HG02642 (cell line): ENCODE results near the gene C10orf90.

Experiments
- ATAC-seq: cut with Tn5 transposase; IDR thresholded peaks from one replicate; pipeline ENCODE4 v1.9.1; 2021; ENCODE audit warnings: mild to moderate bottlenecking; ENCODE audit not compliant: unreplicated experiment, poor library complexity

C10orf90 gene

DNA sequence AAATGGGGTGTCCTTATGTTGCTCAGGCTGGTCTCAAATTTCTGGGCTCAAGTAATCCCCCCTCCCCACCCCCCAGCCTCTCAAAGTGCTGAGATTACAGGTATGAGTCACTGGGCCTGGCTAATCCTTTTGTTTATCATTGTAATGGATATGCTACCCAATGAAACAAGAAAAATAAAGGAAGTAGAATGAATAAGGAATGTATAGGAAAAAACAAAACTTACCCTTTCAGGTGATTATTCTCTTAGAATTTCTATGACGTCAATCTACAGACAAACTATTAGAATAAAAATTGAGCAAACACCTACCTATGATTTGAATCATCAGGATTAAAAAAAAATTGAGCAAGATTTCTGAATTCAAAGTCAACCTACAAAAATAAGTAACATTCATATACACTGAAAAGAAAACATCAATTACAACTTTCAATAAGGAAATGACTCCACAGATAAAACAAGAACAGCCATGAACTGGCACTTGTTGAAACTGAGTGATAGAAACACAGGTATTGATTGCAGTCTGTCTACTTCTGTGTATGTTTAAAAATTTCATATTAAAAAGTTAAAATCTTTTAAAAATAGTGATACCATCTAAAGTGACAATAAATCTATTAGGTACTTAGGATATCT lies 294.5 kb downstream of the C10orf90 start:
- ATAC-seq: no peak

DNA sequence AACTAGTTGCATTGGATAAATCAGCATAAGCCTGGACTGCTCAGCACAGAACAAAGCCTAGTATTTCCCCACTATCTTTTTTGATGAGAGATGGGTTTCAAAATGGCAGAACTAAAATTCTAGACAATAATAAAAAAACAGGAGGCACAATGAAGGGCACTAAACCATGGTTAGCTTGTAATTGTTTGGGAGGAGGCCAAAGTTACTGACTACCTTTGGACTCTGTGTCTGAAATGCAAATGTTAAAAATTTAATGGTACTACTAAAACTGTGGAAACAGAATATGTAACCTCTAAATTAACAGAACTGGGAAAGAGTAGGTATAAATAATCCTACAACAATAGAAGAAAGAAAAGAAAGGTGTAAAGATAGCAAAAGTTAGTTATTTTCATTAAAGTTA lies 295.2 kb downstream of the C10orf90 start:
- ATAC-seq: no peak
